Nephron (organoid): ENCODE measurements around the gene FBXO47.

Source experiments
- H3K27ac Mint-ChIP-seq, 3 experiments: 2 replicates each; pipeline ENCODE4 v1.8.0; 2020; ENCODE audit warnings: mixed read lengths in 3 of 3, mild to moderate bottlenecking in 2 of 3, moderate library complexity in 1 of 3
- H3K27me3 Mint-ChIP-seq: 2 replicates; pipeline ENCODE4 v1.8.0; 2021; ENCODE audit warnings: low read depth, mild to moderate bottlenecking, moderate library complexity, mixed read lengths
- H3K36me3 Mint-ChIP-seq: 2 replicates; pipeline ENCODE4 v1.8.0; 2020; ENCODE audit warnings: low read depth, mixed read lengths
- H3K4me1 Mint-ChIP-seq: 2 replicates; pipeline ENCODE4 v1.8.0; 2020; ENCODE audit warnings: mixed read lengths
- H3K4me3 Mint-ChIP-seq, 3 experiments: 2 replicates each; pipeline ENCODE4 v1.8.0; 2020; ENCODE audit warnings: mild to moderate bottlenecking in 3 of 3, mixed read lengths in 3 of 3, moderate library complexity in 2 of 3
- H3K9me3 Mint-ChIP-seq: 2 replicates; pipeline ENCODE4 v1.8.0; 2020; ENCODE audit warnings: mixed read lengths
- CTCF ChIP-seq, 3 experiments: fragments of 200-600 bp; sonication (generic); IDR thresholded peaks; one replicate each; pipeline ENCODE4 v1.5.0; 2021; ENCODE audit warnings: antibody characterized with exemption in 3 of 3; ENCODE audit not compliant: unreplicated experiment in 3 of 3

The FBXO47 gene

GRCh38 chr17:38905375-38905774 is 61.8 kb downstream of the FBXO47 start:
- no peak for TF ChIP-seq CTCF (IDR thresholded peaks at IDR 0.05; ENCODE audit: unreplicated experiment in 3 of 3)
- Mint-ChIP-seq H3K4me3 (no peak overlapping the region), H3K9me3 (no peaks in the 10 kb centered on the region), H3K36me3 (peaks cover 30% of the 10 kb centered on the region), H3K27me3 (no peaks in the 10 kb centered on the region), H3K4me1 (peaks cover 14% of the 10 kb centered on the region), H3K27ac (no peak overlapping the region)

- TF ChIP-seq CTCF (IDR thresholded peaks at IDR 0.05; ENCODE audit: unreplicated experiment in 3 of 3): no peak
- H3K36me3 Mint-ChIP-seq: peaks cover 30% of the 10 kb centered on the region
- H3K27ac Mint-ChIP-seq: no peak overlapping the region
- H3K4me1 Mint-ChIP-seq: peaks cover 14% of the 10 kb centered on the region
- H3K4me3 Mint-ChIP-seq: no peak overlapping the region
- H3K9me3 Mint-ChIP-seq: no peaks in the 10 kb centered on the region
- H3K27me3 Mint-ChIP-seq: no peaks in the 10 kb centered on the region
Observed at GRCh38 chr17:38904892-38905291, 62.3 kb downstream of the FBXO47 start.

GRCh38 chr17:38903404-38903803 is 63.8 kb downstream of the FBXO47 start:
- Mint-ChIP-seq H3K4me3 (no peak overlapping the region), H3K4me1 (peaks cover 19% of the 10 kb centered on the region), H3K27ac (no peak overlapping the region), H3K9me3 (no peaks in the 10 kb centered on the region), H3K27me3 (no peaks in the 10 kb centered on the region), H3K36me3 (peaks cover 41% of the 10 kb centered on the region)
- TF ChIP-seq CTCF (IDR thresholded peaks at IDR 0.05; ENCODE audit: unreplicated experiment in 3 of 3): no peak

- H3K4me1 Mint-ChIP-seq: peaks cover 21% of the 10 kb centered on the region
- peaks cover 51% of the 10 kb centered on the region for H3K36me3 Mint-ChIP-seq
- H3K27me3 Mint-ChIP-seq: no peaks in the 10 kb centered on the region
- no peak overlapping the region for H3K4me3 Mint-ChIP-seq
- TF ChIP-seq CTCF (IDR thresholded peaks at IDR 0.05; ENCODE audit: unreplicated experiment in 3 of 3): no peak
- H3K9me3 Mint-ChIP-seq: no peaks in the 10 kb centered on the region
- H3K27ac Mint-ChIP-seq: peak overlapping the region; percentile 61 to 71 (median 69)
Observed at GRCh38 chr17:38900978-38901656, 66.1 kb downstream of the FBXO47 start.

- peak overlapping the region in 2 of 3 experiments; percentile 48 for H3K27ac Mint-ChIP-seq
- H3K9me3 Mint-ChIP-seq: no peaks in the 10 kb centered on the region
- no peak overlapping the region for H3K4me3 Mint-ChIP-seq
- TF ChIP-seq CTCF (IDR thresholded peaks at IDR 0.05; ENCODE audit: unreplicated experiment in 3 of 3): no peak
- peaks cover 21% of the 10 kb centered on the region for H3K4me1 Mint-ChIP-seq
- no peaks in the 10 kb centered on the region for H3K27me3 Mint-ChIP-seq
- H3K36me3 Mint-ChIP-seq: peaks cover 47% of the 10 kb centered on the region
Observed at GRCh38 chr17:38899421-38899820, 67.8 kb downstream of the FBXO47 start.

- H3K4me1 Mint-ChIP-seq: peaks cover 24% of the 10 kb centered on the region
- H3K4me3 Mint-ChIP-seq: no peak overlapping the region
- no peak for TF ChIP-seq CTCF (IDR thresholded peaks at IDR 0.05; ENCODE audit: unreplicated experiment in 3 of 3)
- peaks cover 47% of the 10 kb centered on the region for H3K36me3 Mint-ChIP-seq
- peak overlapping the region in 2 of 3 experiments; percentile 48 to 68 for H3K27ac Mint-ChIP-seq
- H3K27me3 Mint-ChIP-seq: no peaks in the 10 kb centered on the region
- H3K9me3 Mint-ChIP-seq: no peaks in the 10 kb centered on the region
Observed at GRCh38 chr17:38898812-38899348, 68.3 kb downstream of the FBXO47 start.
